CMK (cell line): ENCODE data around the gene CS.

ENCODE experiments used
- DNase-seq: peaks from one replicate; pipeline ENCODE4 v3.0.0-alpha.2; 2010; ENCODE audit warnings: low read depth

Gene CS

DNA sequence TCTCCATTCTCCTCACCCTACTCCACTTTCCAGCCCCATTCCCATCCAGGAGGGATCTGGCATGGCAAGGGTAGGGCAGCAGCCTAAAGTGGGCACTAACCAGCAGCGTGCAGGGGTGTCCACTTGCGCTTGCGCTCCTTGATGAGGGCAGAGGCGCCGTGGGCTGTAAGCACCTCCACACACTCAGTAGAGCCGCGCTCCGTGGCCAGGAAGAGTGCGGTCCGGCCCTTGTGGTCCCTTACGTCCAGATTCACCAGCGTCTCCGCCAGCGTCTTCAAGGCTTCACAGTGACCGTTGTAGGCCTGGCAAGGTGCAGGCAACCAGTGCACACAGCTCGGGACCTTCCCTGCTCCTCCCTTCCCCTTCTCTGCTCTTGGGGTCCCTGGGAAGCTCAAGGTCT is 52.2 kb downstream of the CS start:
- DNase-seq = no peak

DNA sequence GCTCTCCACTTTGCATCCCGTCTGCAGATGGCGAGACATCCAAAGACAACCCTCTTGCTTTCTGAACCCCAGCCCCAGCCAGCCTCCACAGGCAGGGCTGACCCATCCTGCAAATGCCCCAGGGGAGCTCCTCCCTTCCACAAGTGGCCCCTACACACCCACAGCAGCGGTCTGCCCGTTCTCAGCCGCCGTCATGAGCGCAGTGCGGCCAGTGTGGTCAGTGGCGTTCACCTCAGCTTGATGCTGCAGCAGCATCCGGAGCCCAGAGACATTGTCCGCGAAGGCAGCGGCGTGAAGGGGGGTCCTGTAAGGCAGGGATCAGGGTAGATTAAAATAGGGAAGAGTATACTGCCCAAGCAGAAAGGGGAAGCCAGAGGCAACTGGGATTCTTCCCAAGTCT is 55.6 kb downstream of the CS start:
- no peak for DNase-seq

DNA sequence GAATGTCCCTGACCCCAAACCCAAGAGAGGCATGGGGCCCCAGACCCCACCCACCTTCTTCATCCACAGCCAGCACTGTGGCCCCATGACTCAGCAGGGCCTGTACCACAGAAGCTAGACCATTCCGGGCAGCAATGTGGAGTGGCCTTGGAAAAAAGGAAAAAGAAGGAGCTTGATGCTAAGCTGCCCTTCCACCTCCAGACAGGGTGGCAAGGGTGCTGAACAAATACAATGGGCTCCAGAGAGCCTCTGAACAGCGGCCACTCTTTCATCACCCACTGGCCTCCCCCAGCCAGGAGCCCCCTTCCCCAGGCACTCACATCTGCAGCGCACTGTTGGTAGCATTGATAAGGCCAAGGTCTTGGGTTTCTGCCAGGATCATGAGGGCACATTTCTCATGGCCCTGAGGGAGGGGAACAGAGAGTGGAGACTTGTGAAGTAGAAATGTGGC is 56.4 kb downstream of the CS start:
- DNase-seq = no peak

DNA sequence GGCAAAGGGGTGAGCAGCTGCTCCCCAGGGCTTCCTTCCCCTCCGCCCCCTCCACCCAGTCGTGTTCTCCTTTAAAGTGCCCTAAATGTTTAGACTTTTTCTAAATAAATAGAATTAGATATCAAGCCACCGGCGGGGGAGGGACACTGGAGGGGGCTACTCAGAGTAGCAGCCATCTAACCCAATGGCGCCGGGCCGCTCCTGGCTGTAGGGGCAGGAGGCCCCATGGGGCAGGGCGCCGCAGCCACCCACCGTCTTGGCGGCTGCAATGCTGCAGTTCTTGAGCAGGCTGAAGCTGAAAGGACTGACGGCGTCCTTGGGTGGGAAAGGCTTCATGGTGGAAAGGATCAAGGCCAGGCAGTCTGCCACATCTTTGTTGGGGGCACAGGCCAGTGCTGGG is 57.1 kb downstream of the CS start:
- DNase-seq = no peak

DNA sequence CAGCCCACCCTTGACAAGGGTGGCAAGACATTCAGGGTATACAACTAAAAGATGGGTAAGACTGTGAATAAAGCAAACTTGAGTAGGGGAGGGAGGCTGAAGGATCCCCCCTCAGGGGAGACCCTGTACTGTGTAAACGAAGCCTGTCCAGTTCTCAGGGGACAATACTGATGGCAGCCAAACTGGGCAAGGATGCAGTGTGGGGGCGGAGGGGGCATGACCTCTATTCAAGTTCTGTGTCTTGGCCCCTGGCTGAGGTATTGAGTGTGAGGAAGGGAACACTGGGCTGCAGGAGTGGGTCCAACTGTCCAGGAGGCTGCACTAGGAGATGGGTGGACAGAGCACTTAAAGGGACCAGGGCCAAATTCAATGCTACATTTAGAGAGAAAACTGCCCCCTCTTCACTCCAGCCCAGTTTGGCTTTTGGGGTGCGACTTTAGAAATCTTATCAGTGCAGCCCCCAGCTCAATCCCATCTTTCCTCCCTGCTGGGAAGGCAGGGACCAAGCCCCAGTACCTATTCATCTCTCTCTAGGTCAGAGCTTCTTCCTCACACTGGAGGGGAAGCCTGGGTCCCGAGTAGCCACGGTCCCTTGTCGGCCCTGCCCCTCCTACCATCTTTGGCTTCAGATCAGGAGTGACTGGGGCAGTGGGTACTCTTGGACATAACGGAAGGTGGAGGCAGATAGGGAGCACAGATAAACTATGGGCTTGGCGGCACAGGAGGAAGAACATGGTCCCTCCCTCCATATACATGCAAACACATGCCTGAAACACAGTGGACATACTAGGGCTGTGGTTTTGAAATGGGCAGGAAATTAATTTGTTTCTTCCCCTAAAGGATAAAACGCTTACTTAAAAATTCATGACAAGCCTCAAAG is 58.5 kb downstream of the CS start:
- DNase-seq = peak; percentile 63

DNA sequence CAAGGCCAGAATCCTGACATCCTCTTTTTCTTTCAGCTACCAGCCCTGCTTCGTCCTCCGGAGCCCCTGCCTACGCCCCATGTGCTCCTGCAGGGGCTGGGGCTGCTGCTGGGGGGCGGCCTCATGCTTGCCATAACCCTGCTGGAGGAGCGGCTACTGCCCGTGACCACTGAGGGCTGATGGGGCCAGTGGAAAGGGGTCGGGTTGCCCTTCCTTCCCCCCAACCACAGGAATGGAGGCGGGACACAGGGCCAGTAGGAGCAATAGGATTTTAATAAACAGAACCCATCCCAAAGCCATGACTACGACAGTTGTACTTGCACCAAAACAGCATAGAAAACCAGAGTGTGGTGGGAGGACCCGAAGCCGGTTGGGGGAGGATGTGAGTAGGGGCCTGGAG is 62.6 kb downstream of the CS start:
- no peak for DNase-seq

DNA sequence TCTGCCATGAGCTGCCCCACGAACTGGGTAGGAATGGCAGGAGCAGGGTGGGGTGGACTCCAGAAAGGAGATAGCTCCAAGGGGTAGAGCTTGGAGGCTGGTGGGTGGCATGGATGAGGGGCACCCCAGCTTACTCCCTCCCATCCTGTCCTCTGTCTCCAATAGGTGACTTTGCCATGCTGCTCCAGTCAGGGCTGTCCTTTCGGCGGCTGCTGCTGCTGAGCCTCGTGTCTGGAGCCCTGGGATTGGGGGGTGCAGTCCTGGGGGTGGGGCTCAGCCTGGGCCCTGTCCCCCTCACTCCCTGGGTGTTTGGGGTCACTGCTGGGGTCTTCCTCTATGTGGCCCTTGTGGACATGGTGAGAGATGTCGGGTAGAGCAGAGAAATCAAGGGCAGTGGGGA is 63.1 kb downstream of the CS start:
- no peak for DNase-seq

DNA sequence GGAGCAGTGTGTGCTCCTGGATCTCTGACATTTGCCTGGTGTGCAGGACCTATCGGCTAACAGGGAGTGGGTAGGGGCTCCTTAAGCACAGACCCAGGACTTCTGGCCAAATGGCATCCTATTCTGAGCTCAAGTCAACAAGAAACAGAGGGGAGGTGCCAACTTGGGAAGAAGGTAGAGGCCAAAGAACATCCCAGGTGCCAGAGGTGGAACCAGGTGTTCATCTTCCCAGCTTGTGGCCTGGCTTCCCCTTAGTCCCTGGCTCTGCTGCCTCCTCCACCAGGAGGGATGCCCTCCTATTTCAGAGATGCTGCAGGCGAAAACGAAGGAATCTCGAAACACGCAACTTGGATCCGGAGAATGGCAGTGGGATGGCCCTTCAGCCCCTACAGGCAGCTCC is 64.0 kb downstream of the CS start:
- DNase-seq = no peak

DNA sequence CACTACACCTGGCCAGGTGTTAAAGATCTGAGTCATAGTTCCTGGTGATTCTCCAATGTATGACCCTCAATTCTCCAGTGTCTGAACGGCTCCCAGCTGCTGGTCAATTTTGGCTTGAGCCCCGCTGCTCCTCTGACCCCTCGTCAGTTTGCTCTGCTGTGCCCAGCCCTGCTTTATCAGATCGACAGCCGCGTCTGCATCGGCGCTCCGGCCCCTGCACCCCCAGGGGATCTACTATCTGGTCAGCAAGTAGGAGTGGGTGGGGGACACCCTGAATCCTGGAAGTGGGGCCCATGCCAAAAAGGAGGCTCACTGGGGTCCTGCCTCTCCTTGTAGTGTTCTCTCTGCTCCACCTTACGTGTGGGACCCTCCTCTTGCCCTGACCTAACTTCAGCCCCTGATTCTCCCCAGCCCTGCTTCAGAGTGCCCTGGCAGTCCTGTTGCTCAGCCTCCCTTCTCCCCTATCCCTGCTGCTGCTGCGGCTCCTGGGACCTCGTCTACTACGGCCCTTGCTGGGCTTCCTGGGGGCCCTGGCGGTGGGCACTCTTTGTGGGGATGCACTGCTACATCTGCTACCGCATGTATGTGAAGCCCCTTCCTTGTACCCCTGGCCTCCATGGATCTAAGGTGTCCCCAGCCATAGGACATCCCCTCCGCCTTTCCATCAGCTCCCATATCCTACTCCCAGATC is 65.2 kb downstream of the CS start:
- no peak for DNase-seq

DNA sequence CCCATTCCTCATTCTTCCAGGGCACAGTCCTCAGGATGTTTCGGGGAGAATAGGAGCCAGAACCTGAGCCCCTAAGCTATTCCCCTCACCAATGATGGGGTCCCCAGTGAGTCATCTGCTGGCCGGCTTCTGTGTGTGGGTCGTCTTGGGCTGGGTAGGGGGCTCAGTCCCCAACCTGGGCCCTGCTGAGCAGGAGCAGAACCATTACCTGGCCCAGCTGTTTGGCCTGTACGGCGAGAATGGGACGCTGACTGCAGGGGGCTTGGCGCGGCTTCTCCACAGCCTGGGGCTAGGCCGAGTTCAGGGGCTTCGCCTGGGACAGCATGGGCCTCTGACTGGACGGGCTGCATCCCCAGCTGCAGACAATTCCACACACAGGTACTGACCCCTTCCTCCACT is 68.9 kb downstream of the CS start:
- no peak for DNase-seq

DNA sequence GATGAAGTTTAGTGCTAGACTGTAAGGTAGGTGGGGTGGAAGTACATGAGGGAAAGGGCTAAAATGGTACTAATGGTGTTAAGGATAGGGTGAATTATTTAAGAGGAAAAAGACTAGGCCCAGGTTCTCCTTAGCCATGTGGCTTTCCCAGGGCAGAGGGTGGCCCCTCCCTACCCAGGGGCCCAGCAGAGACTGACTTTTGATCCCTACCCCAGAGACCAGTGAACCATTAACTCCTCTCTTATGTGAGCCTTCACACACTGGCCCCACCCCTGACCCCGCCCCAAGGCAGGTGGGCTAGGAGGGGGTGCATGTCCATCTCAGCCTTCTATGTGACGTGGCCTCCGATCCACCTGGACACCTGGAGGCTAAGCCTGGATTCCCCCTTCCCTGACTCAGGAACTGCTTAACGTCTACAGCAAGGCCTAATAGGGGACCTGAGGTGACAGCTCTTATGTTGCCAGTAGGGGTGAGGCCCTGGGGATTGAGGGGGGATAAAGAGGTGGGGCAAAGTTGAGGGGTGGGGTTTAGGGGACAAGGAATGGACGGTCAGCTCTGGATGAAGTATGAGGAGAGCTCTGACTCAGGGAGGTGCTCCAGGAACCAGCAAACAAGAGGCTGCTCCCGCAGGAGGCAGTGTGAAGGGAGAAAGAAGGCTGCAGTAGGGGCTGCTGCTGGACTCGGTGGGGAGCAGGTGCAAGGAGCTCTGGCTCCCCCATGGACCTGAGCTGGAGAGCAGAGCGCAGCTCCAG is 69.5 kb downstream of the CS start:
- no peak for DNase-seq

DNA sequence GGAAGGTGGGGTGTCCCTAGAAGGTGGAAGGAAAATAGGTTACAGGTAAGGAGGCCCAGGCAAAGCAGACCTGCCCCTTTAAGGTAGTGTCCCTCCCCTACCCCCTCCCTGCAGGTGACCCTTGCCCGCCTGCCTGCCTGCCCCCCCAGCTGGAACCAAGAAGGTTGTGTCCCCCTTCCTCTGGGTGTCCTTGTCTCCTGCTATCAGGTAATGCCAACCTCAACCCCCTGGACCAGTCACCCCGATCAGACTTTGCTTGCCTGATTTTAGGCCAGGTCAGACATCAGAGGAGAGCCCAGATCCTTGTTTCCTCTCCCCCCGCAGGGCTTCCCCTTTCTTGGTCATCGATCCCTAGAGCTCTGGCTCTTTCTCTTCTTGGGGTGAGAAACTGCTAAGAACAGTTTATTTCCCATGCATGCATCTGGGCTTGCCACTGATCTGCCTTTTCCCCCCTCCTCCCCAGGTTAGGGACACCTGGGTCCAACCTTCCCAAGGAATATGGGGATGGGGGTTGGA is 70.2 kb downstream of the CS start, which contains the start of gene SLC39A5:
TSS of gene SLC39A5 (plus strand) at position 136 of the 516 bp plus-strand sequence. CDS start 1,224 bp downstream, outside the sequence.
- no peak for DNase-seq

DNA sequence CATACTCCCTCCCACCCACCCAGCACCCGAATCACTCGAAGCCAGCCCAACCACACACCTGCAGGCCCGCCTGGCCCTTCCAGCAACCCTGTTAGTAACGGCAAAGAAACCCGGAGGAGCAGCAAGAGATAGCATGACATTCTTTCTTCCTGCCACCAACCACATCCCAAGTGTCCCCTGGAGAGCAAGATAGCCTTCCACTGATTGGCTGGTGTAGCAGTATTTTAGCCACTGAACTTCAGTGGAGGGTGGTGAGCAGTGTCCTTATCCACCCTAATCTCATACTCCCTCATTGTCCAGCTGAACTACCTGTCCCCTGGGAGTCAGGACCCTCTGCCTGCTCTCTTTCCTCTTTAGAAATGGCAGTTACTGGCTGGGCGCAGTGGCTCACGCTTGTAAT is 71.0 kb downstream of the CS start:
- DNase-seq = no peak

DNA sequence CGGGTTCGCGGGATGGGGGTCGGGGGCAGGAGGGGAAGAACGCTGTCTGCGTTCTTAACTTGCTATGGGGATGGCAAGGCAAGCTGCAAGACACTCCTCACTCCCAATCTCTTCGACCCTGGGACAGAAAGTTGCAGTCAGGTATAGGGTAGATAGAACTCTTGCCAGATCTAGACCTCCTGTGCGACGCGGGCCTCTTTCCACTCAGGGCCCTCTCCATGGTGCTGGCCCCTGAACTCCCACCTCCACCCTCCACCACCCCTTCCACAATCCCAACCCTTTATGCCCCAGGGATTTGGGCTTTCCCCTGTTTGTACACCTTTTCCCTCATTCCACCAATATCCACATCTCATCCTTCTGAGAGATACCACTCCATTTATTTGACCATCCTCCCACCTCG is 75.2 kb downstream of the CS start:
- DNase-seq = no peak

DNA sequence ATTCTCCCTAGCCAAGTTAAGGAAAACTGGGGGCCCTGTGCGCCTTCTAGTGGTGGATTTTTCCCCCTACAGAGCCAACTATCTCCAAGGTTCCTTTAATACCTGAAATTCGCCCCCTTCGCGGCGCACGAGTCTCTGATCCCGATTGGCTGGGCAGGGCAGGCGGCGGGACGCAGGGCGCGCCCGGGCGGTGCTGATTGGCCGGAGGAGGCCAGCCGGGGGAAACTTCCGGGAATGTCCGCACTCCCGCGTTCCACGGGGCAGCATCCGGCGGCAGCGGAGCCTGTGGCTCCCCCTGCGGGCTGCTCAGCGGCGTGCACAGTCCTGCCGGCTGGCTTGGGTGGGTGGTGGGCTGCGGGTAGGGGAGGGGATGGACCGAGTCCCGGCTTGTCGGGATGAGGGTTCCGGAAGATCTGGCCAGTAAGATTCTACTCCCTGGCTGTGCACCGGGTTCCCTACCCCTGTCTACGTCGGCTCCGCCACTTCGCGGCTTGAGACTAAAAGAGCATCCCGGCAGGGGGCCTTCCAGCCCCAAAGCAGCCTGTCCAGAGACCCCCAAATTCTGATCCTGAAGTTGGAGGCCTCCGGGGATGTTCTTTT is 75.9 kb downstream of the CS start, which contains the start of gene NABP2:
TSS of gene NABP2 (plus strand) at position 241 of the 600 bp plus-strand sequence. CDS start 515 bp downstream, outside the sequence.
- peak; percentile 85 for DNase-seq

DNA sequence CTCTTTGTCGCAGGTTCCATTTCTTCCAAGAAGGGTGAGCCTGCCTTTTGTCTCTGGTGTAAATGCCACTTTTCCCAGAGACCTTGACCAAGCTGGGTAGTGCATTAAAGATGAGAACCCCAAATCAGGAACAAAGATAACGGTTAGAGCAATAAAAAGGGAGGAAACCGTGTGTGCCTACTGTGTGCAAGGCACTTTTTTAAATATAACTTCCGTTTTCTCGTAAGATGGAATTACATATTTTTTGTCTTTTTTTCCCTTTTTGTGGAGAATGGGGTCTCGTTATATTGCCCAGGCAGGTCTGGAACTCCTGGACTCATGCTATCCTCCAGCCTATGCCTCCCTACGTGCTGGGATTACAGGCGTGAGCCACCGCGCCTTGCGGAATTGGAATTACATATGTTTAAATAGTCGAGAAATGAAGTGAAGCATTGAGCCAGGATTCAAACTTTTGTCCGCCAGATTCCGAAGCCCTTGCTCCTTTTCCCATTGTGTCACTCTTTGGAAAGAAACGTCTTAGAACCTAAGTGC is 76.5 kb downstream of the CS start:
- no peak for DNase-seq

DNA sequence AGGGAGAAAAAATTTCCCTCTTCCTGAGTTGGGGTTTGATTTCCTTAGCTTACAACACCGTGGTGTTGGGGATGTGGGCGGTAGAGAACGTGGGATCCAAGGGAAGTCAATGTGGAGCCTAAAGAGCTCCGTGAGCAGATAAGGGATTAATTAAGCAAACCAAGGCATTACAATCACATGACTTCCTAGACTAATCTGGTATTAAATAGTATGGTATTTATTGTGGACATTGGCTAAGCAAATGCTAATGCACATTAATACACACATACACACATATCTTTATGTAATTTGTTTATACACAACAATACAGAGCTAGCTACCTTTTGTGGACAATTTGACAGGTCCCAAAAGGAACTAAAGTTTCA is 77.6 kb downstream of the CS start:
- DNase-seq = no peak

DNA sequence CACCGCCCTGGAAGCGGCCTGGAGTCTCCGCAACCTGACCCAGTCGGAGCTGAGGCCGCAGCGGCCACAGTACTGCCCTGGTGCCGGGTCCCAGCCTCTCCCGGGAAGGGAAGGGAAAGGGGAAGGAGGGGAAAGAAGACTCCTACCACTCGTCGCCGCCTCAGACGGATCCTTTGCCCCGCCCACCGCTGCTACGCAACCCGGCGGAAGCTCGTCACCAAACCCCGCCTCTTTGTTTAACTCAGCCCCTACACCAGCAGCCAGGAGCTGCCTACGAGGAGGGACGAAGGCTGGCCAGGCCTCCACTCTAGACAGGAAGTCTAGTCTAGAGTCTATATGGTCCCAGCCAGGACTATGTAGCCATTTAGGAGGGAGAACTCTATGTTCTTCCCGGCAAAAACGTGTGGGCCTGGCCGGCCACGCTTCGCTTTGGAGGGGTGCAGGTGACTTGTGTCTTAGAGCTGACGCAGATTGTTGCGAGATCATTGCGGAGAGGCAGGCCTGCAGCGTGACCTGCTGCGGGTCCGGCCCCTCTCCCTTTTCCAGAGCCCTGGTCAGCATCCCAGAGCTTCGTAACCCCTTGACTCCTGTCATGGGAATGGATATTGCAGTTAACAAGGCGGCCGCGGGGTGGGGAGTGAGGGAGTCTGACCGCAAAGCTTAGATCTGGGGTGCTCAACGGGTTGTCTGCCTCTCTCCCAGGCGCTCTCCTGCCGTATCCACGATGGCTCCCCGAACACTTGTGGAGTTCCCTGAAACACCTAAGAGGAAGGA is 78.2 kb downstream of the CS start, which contains the start of gene RNF41:
TSS of gene RNF41 (minus strand) at position 166 of the 774 bp plus-strand sequence. CDS start 7,875 bp downstream, outside the sequence.
- DNase-seq = peak; percentile 94
